IMR-90 (cell line): ENCODE measurements around the gene CD6. TPM values are rescaled to one million over a fixed set of nuclear protein-coding genes. Genes with fewer than 3 reads are reported as not detected.

ENCODE experiments used
- ATAC-seq: fragments of 200-7000 bp; cut with Tn5 transposase; 2 replicates; pipeline ENCODE4 v1.9.1; 2020; ENCODE audit warnings: low read depth, mild to moderate bottlenecking, moderate library complexity
- BruUV-seq: library from RNA; stranded (reverse); fragments of 400-500 nt; replicated peaks from 2 replicates; lab custom pipeline; 2021; lab: Mats Ljungman, UMichigan
- CTCF ChIA-PET: fragments of 300-600 bp; formaldehyde crosslinking; extraction: SDS; loops from one replicate; lab custom pipeline; 2021; ENCODE audit warnings: antibody characterized with exemption; lab: Yijun Ruan, JAX
- POLR2A ChIA-PET: fragments of 300-600 bp; sonication (Branson Sonifier 250); formaldehyde crosslinking; loops from one replicate; lab custom pipeline; 2022; ENCODE audit warnings: antibody characterized with exemption; ENCODE audit not compliant: unreplicated experiment; lab: Charles Lee
- DNase-seq: peaks from one replicate; pipeline ENCODE4 v3.0.0; 2013
- H2AFZ ChIP-seq: replicated peaks from 2 replicates; pipeline ENCODE3; 2013; ENCODE audit warnings: low read length, mild to moderate bottlenecking; ENCODE audit not compliant: poor library complexity
- H2AK5ac ChIP-seq: 2 replicates; pipeline ENCODE4 v1.6.1; 2013; ENCODE audit warnings: low read depth, low read length, inconsistent platforms
- H2AK9ac ChIP-seq: replicated peaks from 2 replicates; pipeline ENCODE3; 2013; ENCODE audit warnings: mild to moderate bottlenecking, low read depth, low read length, moderate library complexity; ENCODE audit not compliant: poor library complexity
- H2BK120ac ChIP-seq: 2 replicates; pipeline ENCODE4 v1.6.1; 2013; ENCODE audit warnings: low read depth, low read length, inconsistent platforms
- H2BK15ac ChIP-seq: 3 replicates; pipeline ENCODE4 v1.6.1; 2013; ENCODE audit warnings: low read depth, low read length, inconsistent platforms
- H2BK20ac ChIP-seq: 2 replicates; pipeline ENCODE4 v1.6.1; 2013; ENCODE audit warnings: low read depth, mild to moderate bottlenecking, inconsistent platforms, low read length, moderate library complexity
- H2BK5ac ChIP-seq: 2 replicates; pipeline ENCODE4 v1.6.1; 2013; ENCODE audit warnings: mild to moderate bottlenecking, low read depth, low read length, inconsistent platforms; ENCODE audit not compliant: poor library complexity, severe bottlenecking
- H3K14ac ChIP-seq: replicated peaks from 2 replicates; pipeline ENCODE4 v1.6.1; 2013; ENCODE audit warnings: low read depth, low read length, inconsistent platforms
- H3K18ac ChIP-seq: 2 replicates; pipeline ENCODE4 v1.6.1; 2013; ENCODE audit warnings: low read depth, low read length, control low read depth
- H3K23ac ChIP-seq: 2 replicates; pipeline ENCODE4 v1.6.1; 2013; ENCODE audit warnings: low read depth, low read length, inconsistent platforms
- H3K27ac ChIP-seq: 2 replicates; pipeline ENCODE4 v1.5.1; 2013; ENCODE audit warnings: mild to moderate bottlenecking, control low read depth, low read length; ENCODE audit not compliant: insufficient read depth
- H3K27me3 ChIP-seq: 2 replicates; pipeline ENCODE4 v1.6.1; 2013; ENCODE audit warnings: low read length; ENCODE audit not compliant: control insufficient read depth, insufficient read depth
- H3K36me3 ChIP-seq: 2 replicates; pipeline ENCODE4 v1.6.1; 2013; ENCODE audit warnings: low read length, mixed read lengths; ENCODE audit not compliant: control insufficient read depth, insufficient read depth
- H3K4ac ChIP-seq: 2 replicates; pipeline ENCODE4 v1.6.1; 2013; ENCODE audit warnings: low read depth, low read length, inconsistent platforms
- H3K4me1 ChIP-seq: 2 replicates; pipeline ENCODE4 v1.6.1; 2013; ENCODE audit warnings: low read length, mixed read lengths; ENCODE audit not compliant: control insufficient read depth, insufficient read depth
- H3K4me2 ChIP-seq: 2 replicates; pipeline ENCODE4 v1.6.1; 2013; ENCODE audit warnings: low read depth, mild to moderate bottlenecking, control low read depth, low read length, moderate library complexity
- H3K4me3 ChIP-seq: 2 replicates; pipeline ENCODE4 v1.5.1; 2013; ENCODE audit warnings: low read depth, mild to moderate bottlenecking, control low read depth, low read length, moderate library complexity; ENCODE audit not compliant: insufficient read depth
- H3K56ac ChIP-seq: 2 replicates; pipeline ENCODE4 v1.6.1; 2013; ENCODE audit warnings: low read length, inconsistent platforms; ENCODE audit not compliant: insufficient read depth; ENCODE audit errors: extremely low read depth
- H3K79me1 ChIP-seq, 2 experiments: 2 replicates each; pipeline ENCODE4 v1.6.1; 2013; ENCODE audit warnings: low read length in 2 of 2, inconsistent platforms in 1 of 2, low read depth in 1 of 2
- H3K9ac ChIP-seq: 2 replicates; pipeline ENCODE4 v1.6.1; 2013; ENCODE audit warnings: low read depth, low read length, control low read depth
- H3K9me1 ChIP-seq: 2 replicates; pipeline ENCODE4 v1.6.1; 2013; ENCODE audit warnings: low read length, inconsistent platforms; ENCODE audit not compliant: insufficient read depth
- H3K9me3 ChIP-seq: 2 replicates; pipeline ENCODE4 v1.6.1; 2013; ENCODE audit warnings: low read length; ENCODE audit not compliant: control insufficient read depth, insufficient read depth
- H4K20me1 ChIP-seq: 2 replicates; pipeline ENCODE4 v1.6.1; 2013; ENCODE audit warnings: low read length, inconsistent platforms; ENCODE audit not compliant: insufficient read depth
- H4K5ac ChIP-seq: 2 replicates; pipeline ENCODE4 v1.6.1; 2013; ENCODE audit warnings: mild to moderate bottlenecking, low read depth, low read length, control low read depth
- H4K8ac ChIP-seq, 2 experiments: 2 replicates each; pipeline ENCODE4 v1.6.1; 2013; ENCODE audit warnings: low read depth in 2 of 2, low read length in 2 of 2, control low read depth in 1 of 2, inconsistent platforms in 1 of 2
- H4K91ac ChIP-seq: 2 replicates; pipeline ENCODE4 v1.6.1; 2013; ENCODE audit warnings: low read depth, low read length, inconsistent platforms; ENCODE audit not compliant: insufficient read depth
- CEBPB ChIP-seq: IDR thresholded peaks from 2 replicates; pipeline ENCODE4 v1.6.1; 2012; ENCODE audit warnings: low read depth, low read length, improper control_type of control experiment
- MAFK ChIP-seq: IDR thresholded peaks from 2 replicates; pipeline ENCODE4 v1.6.1; 2012; ENCODE audit warnings: low read depth, low read length, improper control_type of control experiment
- MAZ ChIP-seq: IDR thresholded peaks from 2 replicates; pipeline ENCODE4 v1.6.1; 2012; ENCODE audit warnings: low read depth, mild to moderate bottlenecking, low read length, improper control_type of control experiment, moderate library complexity, borderline replicate concordance
- RFX5 ChIP-seq: IDR thresholded peaks from 2 replicates; pipeline ENCODE4 v1.8.0; 2012; ENCODE audit warnings: low read depth, mild to moderate bottlenecking, low read length, moderate library complexity
- SMC3 ChIP-seq: fragments of 150-350 bp; IDR thresholded peaks from 2 replicates; pipeline ENCODE4 v1.6.1; 2016; ENCODE audit warnings: low read depth, mild to moderate bottlenecking, antibody characterized with exemption, low read length, moderate library complexity
- WGBS, 2 experiments: methylation state at CpG; one replicate each; pipeline versions ENCODE4 v1.1.5 to v1.1.7; 2013; ENCODE audit warnings: missing lambda C conversion rate in 2 of 2; ENCODE audit not compliant: insufficient read length in 1 of 2; ENCODE audit errors: extremely low coverage in 2 of 2; 5-methylcytosine and 5-hydroxymethylcytosine counted together
- dilution Hi-C: fragments of 300-500 bp; cut with HindIII; formaldehyde crosslinking; loops from one replicate; pipeline ENCODE4 v1.14.3; 2018; ENCODE audit warnings: low sequenced_read_pairs; ENCODE audit not compliant: unreplicated experiment
- in situ Hi-C: fragments of 300-500 bp; cut with MboI; formaldehyde crosslinking; loops from 3 replicates; pipeline ENCODE4 v1.14.3; 2019; ENCODE audit warnings: low sequenced_read_pairs, inconsistent platforms, mixed read lengths
- intact Hi-C: fragments of 100-400 bp; cut with micrococcal nuclease; formaldehyde crosslinking; loops from 2 replicates; pipeline ENCODE4 v1.10.0; 2022
- polyA plus RNA-seq, 3 experiments: library from polyadenylated mRNA; depleted of rRNA; stranded (reverse); fragments of >200 nt; gene quantifications; 2 replicates each; pipeline ENCODE4 v1.2.3, GENCODE V29; 2012; ENCODE audit warnings: low replicate concordance in 1 of 3
- total RNA-seq: library from RNA; depleted of rRNA; stranded (reverse); fragments of >200 nt; gene quantifications from 2 replicates; pipeline ENCODE4 v1.2.3, GENCODE V29; 2012
- TF ChIP-seq, protein P1 (sequence below): fragments of 150-350 bp; IDR thresholded peaks from 2 replicates; pipeline ENCODE4 v1.6.1; 2017; ENCODE audit warnings: mild to moderate bottlenecking, antibody characterized with exemption, low read length, low read depth
- TF ChIP-seq, protein P2 (sequence below): conservative IDR thresholded peaks from 2 replicates; pipeline ENCODE4 v1.5.1; 2012; ENCODE audit warnings: mild to moderate bottlenecking, low read depth, low read length, improper control_type of control experiment

The CD6 gene
- total and polyA plus RNA-seq, 2 of the 4 experiments (the other 2 are of a cell fraction) = not detected

DNA sequence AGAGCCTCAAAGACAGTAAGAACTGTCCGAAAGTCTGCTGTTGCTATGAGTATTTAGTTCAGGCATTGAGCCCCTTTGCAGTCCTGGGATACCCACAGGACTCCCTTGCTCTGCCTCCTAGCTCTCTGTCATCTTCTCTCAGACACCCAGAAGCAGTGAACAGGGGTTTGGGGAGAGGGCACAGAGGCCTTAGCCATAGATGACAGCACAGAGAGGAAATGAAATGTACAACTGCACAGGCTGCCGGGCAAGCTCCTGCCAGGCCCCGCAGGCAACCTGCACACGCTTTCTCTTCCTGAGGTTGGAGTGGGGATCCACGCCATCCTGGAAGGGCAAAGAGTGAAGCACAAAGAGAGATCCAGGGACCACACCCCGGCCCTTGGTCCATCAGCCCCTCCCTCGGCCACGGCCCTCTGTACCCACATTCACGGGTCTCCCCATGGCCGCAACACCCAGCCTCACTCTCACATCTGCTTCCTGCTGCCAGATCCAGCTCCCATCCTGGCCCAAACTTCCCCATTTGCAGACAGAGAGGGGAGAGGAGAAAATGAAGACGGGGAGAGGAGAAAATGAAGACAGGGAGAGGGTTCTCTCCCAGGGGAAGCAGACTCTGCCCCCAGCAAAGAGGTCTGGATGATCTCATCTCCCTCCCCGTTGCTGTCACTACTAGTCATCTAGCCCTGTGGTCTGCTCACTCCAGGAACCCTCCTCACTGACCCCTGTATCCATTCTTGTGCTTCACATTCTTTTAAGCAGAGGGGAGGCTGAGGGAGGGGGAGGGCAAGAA, 40.7 kb downstream of the CD6 start:
- no peak overlapping the region for H3K4me3 ChIP-seq
- H2BK120ac ChIP-seq = no peak overlapping the region
- H2BK5ac ChIP-seq = no peak overlapping the region
- dilution Hi-C loops (no loop called here), intact Hi-C loops (no loop called here), in situ Hi-C loops (no loop called here)
- TF ChIP-seq SMC3 (no peak), RFX5 (no peak), MAZ (no peak), MAFK (no peak), CEBPB (no peak)
- TF ChIP-seq, protein P1, sequence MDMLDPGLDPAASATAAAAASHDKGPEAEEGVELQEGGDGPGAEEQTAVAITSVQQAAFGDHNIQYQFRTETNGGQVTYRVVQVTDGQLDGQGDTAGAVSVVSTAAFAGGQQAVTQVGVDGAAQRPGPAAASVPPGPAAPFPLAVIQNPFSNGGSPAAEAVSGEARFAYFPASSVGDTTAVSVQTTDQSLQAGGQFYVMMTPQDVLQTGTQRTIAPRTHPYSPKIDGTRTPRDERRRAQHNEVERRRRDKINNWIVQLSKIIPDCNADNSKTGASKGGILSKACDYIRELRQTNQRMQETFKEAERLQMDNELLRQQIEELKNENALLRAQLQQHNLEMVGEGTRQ = no peak
- TF ChIP-seq, protein P2, sequence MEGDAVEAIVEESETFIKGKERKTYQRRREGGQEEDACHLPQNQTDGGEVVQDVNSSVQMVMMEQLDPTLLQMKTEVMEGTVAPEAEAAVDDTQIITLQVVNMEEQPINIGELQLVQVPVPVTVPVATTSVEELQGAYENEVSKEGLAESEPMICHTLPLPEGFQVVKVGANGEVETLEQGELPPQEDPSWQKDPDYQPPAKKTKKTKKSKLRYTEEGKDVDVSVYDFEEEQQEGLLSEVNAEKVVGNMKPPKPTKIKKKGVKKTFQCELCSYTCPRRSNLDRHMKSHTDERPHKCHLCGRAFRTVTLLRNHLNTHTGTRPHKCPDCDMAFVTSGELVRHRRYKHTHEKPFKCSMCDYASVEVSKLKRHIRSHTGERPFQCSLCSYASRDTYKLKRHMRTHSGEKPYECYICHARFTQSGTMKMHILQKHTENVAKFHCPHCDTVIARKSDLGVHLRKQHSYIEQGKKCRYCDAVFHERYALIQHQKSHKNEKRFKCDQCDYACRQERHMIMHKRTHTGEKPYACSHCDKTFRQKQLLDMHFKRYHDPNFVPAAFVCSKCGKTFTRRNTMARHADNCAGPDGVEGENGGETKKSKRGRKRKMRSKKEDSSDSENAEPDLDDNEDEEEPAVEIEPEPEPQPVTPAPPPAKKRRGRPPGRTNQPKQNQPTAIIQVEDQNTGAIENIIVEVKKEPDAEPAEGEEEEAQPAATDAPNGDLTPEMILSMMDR = no peak
- H3K9me3 ChIP-seq = no peaks in the 10 kb centered on the region; the same call in 1 of the 2 replicates
- no peak overlapping the region for H3K18ac ChIP-seq
- H3K79me1 ChIP-seq = no peaks in the 10 kb centered on the region
- H2AK9ac ChIP-seq = no peak overlapping the region
- no peak overlapping the region for H2AK5ac ChIP-seq
- H3K9ac ChIP-seq = no peak overlapping the region
- H3K56ac ChIP-seq = no peak overlapping the region
- no TSS peak for BruUV-seq
- no peak overlapping the region for H4K91ac ChIP-seq
- no peak overlapping the region for H3K27ac ChIP-seq
- H4K5ac ChIP-seq = no peak overlapping the region
- H3K4ac ChIP-seq = no peak overlapping the region
- no peak overlapping the region for H3K14ac ChIP-seq
- DNase-seq (peak; percentile 16), ATAC-seq (no peak)
- H2BK15ac ChIP-seq = no peak overlapping the region
- H2AFZ ChIP-seq = peak overlapping the region; percentile 33
- no peak overlapping the region for H3K23ac ChIP-seq
- ChIA-PET POLR2A (no interaction called here), CTCF (no interaction called here)
- no CpG with 5 or more reads among the region's 12 CpGs for WGBS, 2 experiments
- no peak overlapping the region for H3K4me2 ChIP-seq
- peaks cover 59% of the 10 kb centered on the region for H3K27me3 ChIP-seq
- H3K36me3 ChIP-seq = no peaks in the 10 kb centered on the region
- H4K20me1 ChIP-seq = no peaks in the 10 kb centered on the region
- no peak overlapping the region for H4K8ac ChIP-seq
- H3K9me1 ChIP-seq = no peaks in the 10 kb centered on the region
- no peaks in the 10 kb centered on the region for H3K4me1 ChIP-seq
- no peak overlapping the region for H2BK20ac ChIP-seq
